ENCODE data around the gene AP2A1. TPM values are rescaled to one million over a fixed set of nuclear protein-coding genes. Genes with fewer than 3 reads are reported as not detected.
A peak's percentile ranks its signal among the peaks of the same experiment; 100 is the strongest.

The AP2A1 gene
- polyA plus RNA-seq, 2 of the 4 experiments (the other 2 are of a cell fraction): 36.6 to 58.6 TPM

GRCh38 chr19:49812997-49813861, 46.4 kb downstream of the AP2A1 start, which contains the start of gene FUZ (continued):
- TF ChIP-seq KDM1A (IDR thresholded peaks at IDR 0.05; ENCODE audit: low read depth): no peak
- TF ChIP-seq EHF (CRISPR knock-in tag; IDR thresholded peaks at IDR 0.05): no peak
- TF ChIP-seq, protein P1, sequence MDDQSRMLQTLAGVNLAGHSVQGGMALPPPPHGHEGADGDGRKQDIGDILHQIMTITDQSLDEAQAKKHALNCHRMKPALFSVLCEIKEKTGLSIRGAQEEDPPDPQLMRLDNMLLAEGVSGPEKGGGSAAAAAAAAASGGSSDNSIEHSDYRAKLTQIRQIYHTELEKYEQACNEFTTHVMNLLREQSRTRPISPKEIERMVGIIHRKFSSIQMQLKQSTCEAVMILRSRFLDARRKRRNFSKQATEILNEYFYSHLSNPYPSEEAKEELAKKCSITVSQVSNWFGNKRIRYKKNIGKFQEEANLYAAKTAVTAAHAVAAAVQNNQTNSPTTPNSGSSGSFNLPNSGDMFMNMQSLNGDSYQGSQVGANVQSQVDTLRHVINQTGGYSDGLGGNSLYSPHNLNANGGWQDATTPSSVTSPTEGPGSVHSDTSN (IDR thresholded peaks at IDR 0.05): peak; percentile 63; the same call in 1 of the 2 replicates
- peak; percentile 49 to 83 for TF ChIP-seq JUN (IDR thresholded peaks at IDR 0.05)
- peak; percentile 51; the same call in 1 of the 2 replicates for TF ChIP-seq HOXB5 (CRISPR knock-in tag; IDR thresholded peaks at IDR 0.05)
- TF ChIP-seq, protein P2, sequence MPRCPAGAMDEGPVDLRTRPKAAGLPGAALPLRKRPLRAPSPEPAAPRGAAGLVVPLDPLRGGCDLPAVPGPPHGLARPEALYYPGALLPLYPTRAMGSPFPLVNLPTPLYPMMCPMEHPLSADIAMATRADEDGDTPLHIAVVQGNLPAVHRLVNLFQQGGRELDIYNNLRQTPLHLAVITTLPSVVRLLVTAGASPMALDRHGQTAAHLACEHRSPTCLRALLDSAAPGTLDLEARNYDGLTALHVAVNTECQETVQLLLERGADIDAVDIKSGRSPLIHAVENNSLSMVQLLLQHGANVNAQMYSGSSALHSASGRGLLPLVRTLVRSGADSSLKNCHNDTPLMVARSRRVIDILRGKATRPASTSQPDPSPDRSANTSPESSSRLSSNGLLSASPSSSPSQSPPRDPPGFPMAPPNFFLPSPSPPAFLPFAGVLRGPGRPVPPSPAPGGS (IDR thresholded peaks at IDR 0.05): 0 out of 3 replicates have a peak, but pooled peaks have one; percentile 21
- peak; percentile 13 for TF ChIP-seq MAFK (IDR thresholded peaks at IDR 0.05; ENCODE audit: partially characterized antibody)
- TF ChIP-seq NR3C1 (IDR thresholded peaks at IDR 0.05): no peak
- TF ChIP-seq PHF8 (IDR thresholded peaks at IDR 0.05; ENCODE audit: borderline replicate concordance, low read depth): peak; percentile 66
- no peak for TF ChIP-seq HOXB13 (CRISPR knock-in tag; IDR thresholded peaks at IDR 0.05; ENCODE audit: low read depth)
- TF ChIP-seq HEYL (CRISPR knock-in tag; IDR thresholded peaks at IDR 0.05): no peak
- no peak for TF ChIP-seq ATOH8 (CRISPR knock-in tag; IDR thresholded peaks at IDR 0.05; ENCODE audit: low read depth)
- no peak for TF ChIP-seq FOSB (CRISPR knock-in tag; IDR thresholded peaks at IDR 0.05)
- TF ChIP-seq ZNF302 (CRISPR knock-in tag; IDR thresholded peaks at IDR 0.05): no peak
- peak; percentile 53 for TF ChIP-seq BHLHE40 (IDR thresholded peaks at IDR 0.05; ENCODE audit: low read depth, low read length)
- TF ChIP-seq, protein P3, sequence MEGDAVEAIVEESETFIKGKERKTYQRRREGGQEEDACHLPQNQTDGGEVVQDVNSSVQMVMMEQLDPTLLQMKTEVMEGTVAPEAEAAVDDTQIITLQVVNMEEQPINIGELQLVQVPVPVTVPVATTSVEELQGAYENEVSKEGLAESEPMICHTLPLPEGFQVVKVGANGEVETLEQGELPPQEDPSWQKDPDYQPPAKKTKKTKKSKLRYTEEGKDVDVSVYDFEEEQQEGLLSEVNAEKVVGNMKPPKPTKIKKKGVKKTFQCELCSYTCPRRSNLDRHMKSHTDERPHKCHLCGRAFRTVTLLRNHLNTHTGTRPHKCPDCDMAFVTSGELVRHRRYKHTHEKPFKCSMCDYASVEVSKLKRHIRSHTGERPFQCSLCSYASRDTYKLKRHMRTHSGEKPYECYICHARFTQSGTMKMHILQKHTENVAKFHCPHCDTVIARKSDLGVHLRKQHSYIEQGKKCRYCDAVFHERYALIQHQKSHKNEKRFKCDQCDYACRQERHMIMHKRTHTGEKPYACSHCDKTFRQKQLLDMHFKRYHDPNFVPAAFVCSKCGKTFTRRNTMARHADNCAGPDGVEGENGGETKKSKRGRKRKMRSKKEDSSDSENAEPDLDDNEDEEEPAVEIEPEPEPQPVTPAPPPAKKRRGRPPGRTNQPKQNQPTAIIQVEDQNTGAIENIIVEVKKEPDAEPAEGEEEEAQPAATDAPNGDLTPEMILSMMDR (IDR thresholded peaks at IDR 0.05): no peak
- TF ChIP-seq RCOR1 (IDR thresholded peaks at IDR 0.05; ENCODE audit: low read depth, low read length): no peak
- TF ChIP-seq ELK1 (IDR thresholded peaks at IDR 0.05; ENCODE audit: low read depth, low read length): no peak
- TF ChIP-seq RAD21 (conservative IDR thresholded peaks at IDR 0.05 in 1 of 2, IDR thresholded peaks at IDR 0.05 in 1 of 2): no peak
- no peak for TF ChIP-seq CHD4 (IDR thresholded peaks at IDR 0.05; ENCODE audit: borderline replicate concordance)
- TF ChIP-seq EP300 (IDR thresholded peaks at IDR 0.05): no peak
- TF ChIP-seq FOXS1 (CRISPR knock-in tag; IDR thresholded peaks at IDR 0.05): no peak

All from A549 (cell line).